Measurements from ENCODE around the gene SPACA7.

The SPACA7 gene

GRCh38 chr13:112444416-112445399 lies 68.6 kb downstream of the SPACA7 start:
- H3K4me3 ChIP-seq (ENCODE audit: low read length) = no peak overlapping the region
- no peak for TF ChIP-seq CTCF (conservative IDR thresholded peaks at IDR 0.05; ENCODE audit: low read depth, low read length)
- no peak for DNase-seq (ENCODE audit: low read depth)

GRCh38 chr13:112445411-112446271 lies 69.5 kb downstream of the SPACA7 start:
- no peak for TF ChIP-seq CTCF (conservative IDR thresholded peaks at IDR 0.05; ENCODE audit: low read depth, low read length)
- DNase-seq (ENCODE audit: low read depth) = no peak
- H3K4me3 ChIP-seq (ENCODE audit: low read length) = no peak overlapping the region

GRCh38 chr13:112446347-112446861 lies 70.2 kb downstream of the SPACA7 start:
- TF ChIP-seq CTCF (conservative IDR thresholded peaks at IDR 0.05; ENCODE audit: low read depth, low read length) = no peak
- DNase-seq (ENCODE audit: low read depth) = no peak
- no peak overlapping the region for H3K4me3 ChIP-seq (ENCODE audit: low read length)

- no peak for TF ChIP-seq CTCF (conservative IDR thresholded peaks at IDR 0.05; ENCODE audit: low read depth, low read length)
- no peak for DNase-seq (ENCODE audit: low read depth)
- H3K4me3 ChIP-seq (ENCODE audit: low read length) = no peak overlapping the region
Observed at GRCh38 chr13:112446867-112447266, 70.7 kb downstream of the SPACA7 start.

GRCh38 chr13:112447306-112447705 lies 71.2 kb downstream of the SPACA7 start:
- no peak overlapping the region for H3K4me3 ChIP-seq (ENCODE audit: low read length)
- DNase-seq (ENCODE audit: low read depth) = no peak
- no peak for TF ChIP-seq CTCF (conservative IDR thresholded peaks at IDR 0.05; ENCODE audit: low read depth, low read length)

GRCh38 chr13:112447761-112448603 lies 71.8 kb downstream of the SPACA7 start:
- no peak overlapping the region for H3K4me3 ChIP-seq (ENCODE audit: low read length)
- no peak for TF ChIP-seq CTCF (conservative IDR thresholded peaks at IDR 0.05; ENCODE audit: low read depth, low read length)
- no peak for DNase-seq (ENCODE audit: low read depth)

Data from retinal pigment epithelial cell (primary cell).